ENCODE data around the gene TAF9B.
"Not testable (repeated sequence)": the region's sequence is repeated elsewhere in the genome, so short reads cannot be mapped to it uniquely, and the experiment has no call there.

TAF9B gene

GRCh38 chrX:78139160-78140123, at the start of gene TAF9B:
Gene TAF9B, minus strand, starts transcription at chrX:78139650. Its CDS starts 39 bp downstream, at chrX:78139611.
- peak; percentile 80 for DNase-seq (ENCODE audit: low spot score)

DNA sequence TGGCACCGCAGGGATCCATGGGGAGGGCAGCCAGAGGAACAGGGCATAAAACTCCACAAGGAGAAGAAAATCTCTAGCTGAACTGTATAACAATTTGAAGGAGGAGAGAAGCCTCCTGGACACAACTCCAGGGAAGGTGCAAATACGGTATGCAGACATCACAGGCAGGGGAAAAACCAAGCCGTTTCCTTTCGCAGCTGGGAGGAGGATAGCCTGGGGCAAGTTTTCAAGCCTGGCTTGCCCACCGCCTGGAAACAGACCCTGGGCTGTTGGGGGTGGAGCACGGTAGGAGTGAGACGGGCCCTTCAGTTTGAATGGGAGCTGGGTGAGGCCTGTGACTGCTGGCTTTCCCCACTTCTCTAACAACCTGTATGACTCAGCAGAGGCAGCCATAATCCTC, 43.4 kb upstream of the TAF9B start:
- DNase-seq (ENCODE audit: low spot score): no peak

- no peak for DNase-seq (ENCODE audit: low spot score)
These were observed 41.9 kb upstream of the TAF9B start for GRCh38 chrX:78181307-78181706.

- DNase-seq (ENCODE audit: low spot score): no peak
These were observed 28.6 kb upstream of the TAF9B start for GRCh38 chrX:78168065-78168464.

DNA sequence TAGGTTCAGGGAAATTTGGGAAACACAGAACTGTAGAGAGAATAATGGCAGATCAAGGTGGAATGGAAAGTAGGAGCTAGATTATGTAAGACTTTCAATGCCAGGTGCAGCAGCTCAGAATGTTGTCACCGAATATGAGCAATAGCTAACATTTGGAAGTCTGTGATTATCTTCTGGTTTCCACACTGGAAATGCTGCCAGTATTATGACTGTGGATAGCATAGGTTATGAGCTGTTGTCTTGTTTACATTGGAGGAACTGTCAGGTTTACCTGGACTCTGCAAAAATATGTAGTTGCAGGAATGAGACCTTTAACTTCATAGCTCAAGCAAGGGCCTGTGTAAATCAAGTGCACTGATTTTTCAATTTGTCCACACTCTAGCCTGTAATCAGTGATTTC, 26.0 kb upstream of the TAF9B start:
- no peak for DNase-seq (ENCODE audit: low spot score)

- DNase-seq (ENCODE audit: low spot score): not testable (repeated sequence)
These were observed 23.7 kb upstream of the TAF9B start for GRCh38 chrX:78163175-78163574.

- DNase-seq (ENCODE audit: low spot score): not testable (repeated sequence)
These were observed 21.3 kb upstream of the TAF9B start for GRCh38 chrX:78160711-78161110.

GRCh38 chrX:78157846-78158245, 18.4 kb upstream of the TAF9B start:
- not testable (repeated sequence) for DNase-seq (ENCODE audit: low spot score)

- DNase-seq (ENCODE audit: low spot score): not testable (repeated sequence)
These were observed 17.9 kb upstream of the TAF9B start for GRCh38 chrX:78157373-78157772.

DNA sequence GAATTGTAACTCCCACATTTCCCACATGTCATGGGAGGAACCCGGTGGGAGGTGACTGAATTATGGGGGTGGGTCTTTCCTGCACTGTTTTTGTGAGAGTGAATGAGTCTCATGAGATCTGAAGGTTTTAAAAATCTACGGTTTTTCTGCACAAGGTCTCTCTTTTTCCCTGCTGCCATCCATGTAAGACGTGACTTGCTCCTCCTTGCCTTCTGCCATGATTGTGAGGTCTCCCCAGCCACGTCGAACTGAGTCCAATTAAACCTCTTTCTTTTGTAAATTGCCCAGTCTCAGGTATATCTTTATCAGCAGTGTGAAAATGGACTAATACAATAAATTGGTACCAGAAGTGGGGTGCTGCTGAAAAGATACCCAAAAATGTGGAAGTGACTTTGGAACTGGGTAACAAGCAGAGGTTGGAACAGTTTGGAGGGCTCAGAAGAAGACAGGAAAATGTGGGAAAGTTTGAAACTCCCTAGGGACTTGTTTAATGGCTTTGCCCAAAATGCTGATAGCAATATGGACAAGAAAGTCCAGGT, 7.6 kb upstream of the TAF9B start:
- DNase-seq (ENCODE audit: low spot score): not testable (repeated sequence)

GRCh38 chrX:78140206-78140605, 756 bp upstream of the TAF9B start:
- no peak for DNase-seq (ENCODE audit: low spot score)

DNA sequence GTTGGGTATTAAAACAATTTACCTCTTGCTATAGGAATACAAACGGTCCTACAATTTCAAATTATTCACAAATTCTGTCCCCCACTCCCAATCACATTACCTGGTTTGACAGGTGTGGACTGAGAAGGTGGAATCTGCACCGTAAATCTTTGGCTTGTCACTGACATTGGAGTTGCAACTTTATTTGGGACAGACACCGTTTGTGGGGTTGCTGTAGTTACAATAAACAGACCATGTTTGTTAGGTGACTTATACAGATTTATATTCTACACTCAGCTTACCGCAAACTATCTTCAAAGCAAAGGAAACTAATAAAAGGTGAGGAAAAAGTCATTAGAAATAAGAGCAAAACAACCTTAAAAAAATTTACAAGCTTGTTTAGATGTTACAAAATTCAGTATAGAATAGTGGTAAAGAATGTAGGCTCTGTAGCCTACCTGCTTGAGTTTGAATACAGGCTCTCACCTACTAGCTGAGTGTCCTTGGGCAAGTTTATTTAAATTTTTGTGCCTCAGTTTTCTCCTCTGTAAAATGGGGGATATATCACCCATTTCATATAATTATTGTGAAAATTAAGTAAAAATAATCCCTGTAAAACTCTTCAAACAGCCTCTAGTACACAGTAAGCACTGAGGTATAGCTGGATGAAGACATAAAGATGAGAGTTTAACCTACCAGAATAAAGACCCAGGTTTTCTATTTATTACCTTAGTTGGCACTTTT, 6.1 kb downstream of the TAF9B start:
- DNase-seq (ENCODE audit: low spot score): no peak

DNA sequence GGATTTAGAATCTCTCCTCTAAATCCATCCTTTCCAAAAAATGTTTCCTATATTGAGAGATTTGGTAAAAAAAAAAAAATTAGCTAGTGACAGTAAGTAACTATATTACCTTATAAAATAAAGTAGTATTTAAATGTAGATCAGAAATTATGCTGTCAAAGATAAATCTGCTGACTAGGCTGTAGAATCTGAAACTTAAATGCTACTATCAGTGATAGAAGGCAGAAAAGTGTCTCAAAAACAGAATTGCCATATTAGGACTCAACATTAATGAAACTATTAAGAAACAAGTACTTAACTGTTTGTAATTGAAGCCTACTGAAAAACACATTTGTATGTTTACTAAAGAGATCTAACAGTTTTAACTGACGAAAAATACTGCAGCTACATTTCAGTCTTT, 8.3 kb downstream of the TAF9B start:
- DNase-seq (ENCODE audit: low spot score): no peak

DNA sequence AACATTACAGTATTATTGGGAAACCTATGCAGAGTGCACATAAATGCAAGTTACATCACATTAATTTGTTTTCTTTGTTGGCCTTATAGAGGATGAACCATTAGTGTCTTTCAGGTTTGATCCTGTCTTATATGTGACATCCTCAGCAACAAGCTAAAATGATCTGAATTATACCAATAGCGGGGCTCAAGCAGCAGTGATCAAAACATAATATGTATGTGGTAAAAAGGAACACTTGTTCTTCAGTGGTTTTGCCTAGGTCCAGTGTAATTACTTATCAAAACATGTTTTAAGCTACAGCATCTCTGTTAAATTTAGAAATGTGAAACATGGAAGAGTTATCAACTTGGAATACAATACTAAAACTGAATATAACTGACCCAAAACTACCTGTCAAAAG, 9.1 kb downstream of the TAF9B start:
- DNase-seq (ENCODE audit: low spot score): no peak

DNA sequence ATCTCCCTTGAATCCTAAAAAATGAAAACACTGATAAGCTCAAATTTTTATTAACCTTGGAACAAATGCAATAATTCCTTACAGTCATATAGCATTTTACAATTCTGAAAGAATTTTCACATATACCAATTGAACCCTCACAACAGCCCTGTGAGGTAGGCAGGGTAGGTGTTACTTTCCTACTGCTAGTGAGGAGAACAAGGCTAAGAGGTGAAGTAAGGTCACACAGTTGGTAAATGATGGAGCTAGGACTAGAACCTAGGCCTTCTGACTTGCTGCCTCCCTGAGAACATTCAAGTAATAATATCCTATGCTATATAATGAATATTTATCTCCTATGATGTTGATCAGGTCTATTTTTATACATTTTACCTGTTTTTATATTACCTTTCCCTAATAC, 9.7 kb downstream of the TAF9B start:
- no peak for DNase-seq (ENCODE audit: low spot score)

GRCh38 chrX:78125781-78126180, 13.7 kb downstream of the TAF9B start:
- DNase-seq (ENCODE audit: low spot score): not testable (repeated sequence)

- no peak for DNase-seq (ENCODE audit: low spot score)
These were observed 14.3 kb downstream of the TAF9B start for GRCh38 chrX:78125148-78125547.

- DNase-seq (ENCODE audit: low spot score): no peak
These were observed 15.1 kb downstream of the TAF9B start for GRCh38 chrX:78124307-78124706.

- no peak for DNase-seq (ENCODE audit: low spot score)
These were observed 16.3 kb downstream of the TAF9B start for GRCh38 chrX:78123190-78123589.

- DNase-seq (ENCODE audit: low spot score): no peak
These were observed 19.8 kb downstream of the TAF9B start for GRCh38 chrX:78119521-78120227.

GRCh38 chrX:78118628-78119027, 20.8 kb downstream of the TAF9B start:
- DNase-seq (ENCODE audit: low spot score): no peak

GRCh38 chrX:78116766-78117165, 22.7 kb downstream of the TAF9B start:
- DNase-seq (ENCODE audit: low spot score): no peak
